Fibroblast of lung (primary cell): Measurements from ENCODE around the gene HDAC4. TPM values are rescaled to one million over a fixed set of nuclear protein-coding genes. Genes with fewer than 3 reads are reported as not detected.

Experiments
- DNase-seq, 2 donors: peaks; one replicate each; pipeline versions ENCODE4 v3.0.0 to v3.0.0-alpha.2; 2010; ENCODE audit warnings: low read depth in 2 of 2
- H2AFZ ChIP-seq: 2 replicates; pipeline ENCODE4 v1.5.1; 2012; ENCODE audit warnings: low read length, control low read depth, inconsistent platforms
- H3K27ac ChIP-seq: 2 replicates; pipeline ENCODE4 v1.5.1; 2011; ENCODE audit warnings: low read length, control low read depth; ENCODE audit not compliant: insufficient read depth
- H3K27me3 ChIP-seq: 2 replicates; pipeline ENCODE4 v1.5.1; 2011; ENCODE audit warnings: mild to moderate bottlenecking, low read length; ENCODE audit not compliant: control insufficient read depth, insufficient read depth
- H3K36me3 ChIP-seq: 2 replicates; pipeline ENCODE4 v1.5.1; 2011; ENCODE audit warnings: low read length; ENCODE audit not compliant: control insufficient read depth, insufficient read depth
- H3K4me1 ChIP-seq: 2 replicates; pipeline ENCODE4 v1.5.1; 2011; ENCODE audit warnings: low read length; ENCODE audit not compliant: control insufficient read depth, insufficient read depth; ENCODE audit errors: extremely low read depth
- H3K4me2 ChIP-seq: 2 replicates; pipeline ENCODE4 v1.5.1; 2011; ENCODE audit warnings: low read length, control low read depth; ENCODE audit not compliant: insufficient read depth; ENCODE audit errors: extremely low read depth
- H3K4me3 ChIP-seq, 4 experiments: fragments of 200-600 bp in 1 of 4; sonication (generic) in 1 of 4; replicated peaks in 1 of 4; 2 replicates each; pipeline ENCODE4 v1.5.1; 2011 to 2016; ENCODE audit warnings: low read length in 4 of 4, low read depth in 3 of 4, mild to moderate bottlenecking in 3 of 4, control low read depth in 2 of 4, inconsistent platforms in 1 of 4, mixed read lengths in 1 of 4; ENCODE audit not compliant: insufficient read depth in 1 of 4; ENCODE audit errors: control extremely low read depth in 1 of 4
- H3K79me2 ChIP-seq: 2 replicates; pipeline ENCODE4 v1.5.1; 2012; ENCODE audit warnings: mild to moderate bottlenecking, low read length, inconsistent platforms; ENCODE audit not compliant: control insufficient read depth, insufficient read depth
- H3K9ac ChIP-seq: 2 replicates; pipeline ENCODE4 v1.5.1; 2011; ENCODE audit warnings: mild to moderate bottlenecking, low read length, control low read depth; ENCODE audit not compliant: insufficient read depth
- H3K9me3 ChIP-seq: 2 replicates; pipeline ENCODE4 v1.5.1; 2012; ENCODE audit warnings: low read depth, low read length; ENCODE audit not compliant: control insufficient read depth, insufficient read depth
- H4K20me1 ChIP-seq: 2 replicates; pipeline ENCODE4 v1.5.1; 2011; ENCODE audit warnings: low read length; ENCODE audit not compliant: control insufficient read depth, insufficient read depth; ENCODE audit errors: extremely low read depth
- EZH2 ChIP-seq: IDR thresholded peaks from 2 replicates; pipeline ENCODE4 v1.5.1; 2012; ENCODE audit warnings: low read length, control low read depth, mild to moderate bottlenecking; ENCODE audit errors: missing control alignments
- polyA plus RNA-seq, 2 donors: library from polyadenylated mRNA; depleted of rRNA in 1 of 2; stranded (reverse) in 1 of 2; unstranded in 1 of 2; fragments of >200 nt; gene quantifications; 2 replicates each; pipeline ENCODE4 v1.2.1, GENCODE V29; 2011 to 2012; ENCODE audit warnings: missing spikeins in 1 of 2
- total RNA-seq: library from RNA; depleted of rRNA; stranded (reverse); fragments of >200 nt; gene quantifications from 2 replicates; pipeline ENCODE4 v1.2.1, GENCODE V29; 2014
- TF ChIP-seq, protein P1 (sequence below), 2 donors: IDR thresholded peaks in 1 of 2; conservative IDR thresholded peaks in 1 of 2; 1 replicate in 1 of 2; 2 replicates in 1 of 2; pipeline ENCODE4 v1.5.1; 2011 to 2012; ENCODE audit warnings: low read length in 2 of 2, control low read depth in 1 of 2, inconsistent platforms in 1 of 2, low read depth in 1 of 2, mild to moderate bottlenecking in 1 of 2

HDAC4 gene
- total and polyA plus RNA-seq, 2 donors (not counting 1 experiment from before 2014, with no cell fraction given), result 7.4 to 19.8 TPM

DNA sequence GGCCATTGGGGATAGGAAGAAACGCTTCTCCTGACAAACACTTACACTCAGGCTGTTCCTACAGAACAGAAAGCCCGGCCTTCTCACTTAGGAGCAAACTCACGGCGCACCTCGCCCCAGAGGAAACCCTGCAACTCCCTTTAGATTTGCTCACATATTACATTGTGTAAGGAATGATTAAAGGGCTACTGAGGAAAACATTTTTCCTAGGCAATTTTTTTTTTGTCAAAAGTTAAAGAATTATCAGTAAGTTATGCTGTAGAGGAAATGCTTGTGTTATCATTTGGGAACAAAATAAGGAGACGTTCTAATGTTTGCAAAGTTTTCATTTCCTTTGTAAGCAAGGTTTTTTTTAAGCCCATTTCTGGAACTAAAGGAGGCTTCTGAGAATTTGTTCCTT is 264.1 kb downstream of the HDAC4 start:
- Histone ChIP-seq H4K20me1 (no peaks in the 10 kb centered on the region), H2AFZ (no peak overlapping the region), H3K27ac (no peak overlapping the region), H3K27me3 (no peaks in the 10 kb centered on the region), H3K9ac (no peak overlapping the region), H3K4me2 (no peak overlapping the region), H3K4me3 (no peak overlapping the region), H3K79me2 (no peaks in the 10 kb centered on the region), H3K9me3 (no peaks in the 10 kb centered on the region), H3K36me3 (peaks cover 5% of the 10 kb centered on the region), H3K4me1 (no peaks in the 10 kb centered on the region)
- TF ChIP-seq EZH2, result no peak
- TF ChIP-seq, protein P1, sequence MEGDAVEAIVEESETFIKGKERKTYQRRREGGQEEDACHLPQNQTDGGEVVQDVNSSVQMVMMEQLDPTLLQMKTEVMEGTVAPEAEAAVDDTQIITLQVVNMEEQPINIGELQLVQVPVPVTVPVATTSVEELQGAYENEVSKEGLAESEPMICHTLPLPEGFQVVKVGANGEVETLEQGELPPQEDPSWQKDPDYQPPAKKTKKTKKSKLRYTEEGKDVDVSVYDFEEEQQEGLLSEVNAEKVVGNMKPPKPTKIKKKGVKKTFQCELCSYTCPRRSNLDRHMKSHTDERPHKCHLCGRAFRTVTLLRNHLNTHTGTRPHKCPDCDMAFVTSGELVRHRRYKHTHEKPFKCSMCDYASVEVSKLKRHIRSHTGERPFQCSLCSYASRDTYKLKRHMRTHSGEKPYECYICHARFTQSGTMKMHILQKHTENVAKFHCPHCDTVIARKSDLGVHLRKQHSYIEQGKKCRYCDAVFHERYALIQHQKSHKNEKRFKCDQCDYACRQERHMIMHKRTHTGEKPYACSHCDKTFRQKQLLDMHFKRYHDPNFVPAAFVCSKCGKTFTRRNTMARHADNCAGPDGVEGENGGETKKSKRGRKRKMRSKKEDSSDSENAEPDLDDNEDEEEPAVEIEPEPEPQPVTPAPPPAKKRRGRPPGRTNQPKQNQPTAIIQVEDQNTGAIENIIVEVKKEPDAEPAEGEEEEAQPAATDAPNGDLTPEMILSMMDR (conservative IDR thresholded peaks at IDR 0.05 in 1 of 2, IDR thresholded peaks at IDR 0.05 in 1 of 2; ENCODE audit: low read depth in 1 of 2, low read length in 2 of 2), result no peak
- DNase-seq, result no peak

DNA sequence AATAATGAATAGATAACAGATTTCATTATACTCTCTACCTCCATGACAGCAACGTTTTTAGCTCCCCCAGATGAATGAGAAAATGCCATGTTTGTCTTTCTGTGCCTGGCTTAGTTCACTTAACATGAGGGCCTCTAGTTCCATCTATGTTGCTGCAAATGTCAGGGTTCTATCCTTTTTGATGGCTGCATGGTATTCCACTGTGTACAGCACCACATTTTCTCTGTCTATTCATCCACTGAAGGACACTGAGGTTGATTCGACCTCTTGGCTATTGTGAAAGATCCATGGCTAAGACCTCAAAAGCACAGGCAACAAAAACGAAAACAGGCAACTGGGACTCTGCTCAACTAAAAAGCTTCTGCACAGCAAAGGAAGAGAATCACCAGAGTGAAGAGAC is 264.6 kb downstream of the HDAC4 start:
- Histone ChIP-seq H4K20me1 (no peaks in the 10 kb centered on the region), H3K4me3 (no peak overlapping the region), H3K36me3 (peaks cover 5% of the 10 kb centered on the region), H3K27me3 (no peaks in the 10 kb centered on the region), H3K79me2 (no peaks in the 10 kb centered on the region), H3K27ac (no peak overlapping the region), H3K9me3 (no peaks in the 10 kb centered on the region), H3K9ac (no peak overlapping the region), H3K4me1 (no peaks in the 10 kb centered on the region), H2AFZ (no peak overlapping the region), H3K4me2 (no peak overlapping the region)
- no peak for TF ChIP-seq EZH2
- TF ChIP-seq, protein P1 (conservative IDR thresholded peaks at IDR 0.05 in 1 of 2, IDR thresholded peaks at IDR 0.05 in 1 of 2; ENCODE audit: low read depth in 1 of 2, low read length in 2 of 2), result no peak
- no peak for DNase-seq

DNA sequence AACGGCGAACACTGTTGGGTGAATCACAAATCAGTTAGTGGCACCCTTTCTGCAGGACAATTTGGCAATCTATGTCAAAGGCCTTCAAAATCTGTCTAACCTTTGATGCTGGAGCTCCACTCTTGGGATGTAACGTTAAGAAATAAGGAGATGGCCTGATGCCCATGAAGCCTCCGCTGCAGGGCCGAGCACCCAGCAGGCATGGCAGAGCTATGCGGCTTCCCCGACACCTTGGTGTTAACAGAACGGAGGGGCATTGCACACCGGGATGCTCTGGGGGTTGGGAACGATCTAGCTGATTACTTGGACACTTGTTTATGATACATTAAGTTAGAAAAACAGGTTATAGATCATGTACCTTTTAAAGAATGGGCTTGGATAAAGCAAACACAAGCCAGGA is 265.3 kb downstream of the HDAC4 start:
- H4K20me1 ChIP-seq, result no peaks in the 10 kb centered on the region
- no peaks in the 10 kb centered on the region for H3K4me1 ChIP-seq
- no peak for TF ChIP-seq EZH2
- TF ChIP-seq, protein P1 (conservative IDR thresholded peaks at IDR 0.05 in 1 of 2, IDR thresholded peaks at IDR 0.05 in 1 of 2; ENCODE audit: low read depth in 1 of 2, low read length in 2 of 2), result no peak
- H3K4me3 ChIP-seq, result no peak overlapping the region
- DNase-seq, result no peak
- no peaks in the 10 kb centered on the region for H3K9me3 ChIP-seq
- no peak overlapping the region for H3K9ac ChIP-seq
- no peak overlapping the region for H2AFZ ChIP-seq
- H3K36me3 ChIP-seq, result peaks cover 5% of the 10 kb centered on the region
- H3K4me2 ChIP-seq, result no peak overlapping the region
- no peaks in the 10 kb centered on the region for H3K27me3 ChIP-seq
- no peaks in the 10 kb centered on the region for H3K79me2 ChIP-seq
- H3K27ac ChIP-seq, result no peak overlapping the region
